ENCODE data around the gene RRAS2.
"Not testable (repeated sequence)": the region's sequence is repeated elsewhere in the genome, so short reads cannot be mapped to it uniquely, and the experiment has no call there.

The RRAS2 gene

GRCh38 chr11:14259186-14259784 lies 99.7 kb downstream of the RRAS2 start:
- TF ChIP-seq CTCF (IDR thresholded peaks at IDR 0.05; ENCODE audit: borderline replicate concordance, insufficient read depth, low read depth, low read length) = no peak
- no peak overlapping the region for H3K4me3 ChIP-seq (ENCODE audit: low read depth, low read length)

- no peak overlapping the region for H3K4me3 ChIP-seq (ENCODE audit: low read depth, low read length)
- no peak for TF ChIP-seq CTCF (IDR thresholded peaks at IDR 0.05; ENCODE audit: borderline replicate concordance, insufficient read depth, low read depth, low read length)
Observed at GRCh38 chr11:14258221-14258935, 100.6 kb downstream of the RRAS2 start.

- TF ChIP-seq CTCF (IDR thresholded peaks at IDR 0.05; ENCODE audit: borderline replicate concordance, insufficient read depth, low read depth, low read length) = no peak
- no peak overlapping the region for H3K4me3 ChIP-seq (ENCODE audit: low read depth, low read length)
Observed at GRCh38 chr11:14255238-14255534, 103.8 kb downstream of the RRAS2 start.

GRCh38 chr11:14254533-14255237 lies 104.3 kb downstream of the RRAS2 start:
- H3K4me3 ChIP-seq (ENCODE audit: low read depth, low read length) = no peak overlapping the region
- TF ChIP-seq CTCF (IDR thresholded peaks at IDR 0.05; ENCODE audit: borderline replicate concordance, insufficient read depth, low read depth, low read length) = no peak

GRCh38 chr11:14253840-14254239 lies 105.1 kb downstream of the RRAS2 start:
- no peak for TF ChIP-seq CTCF (IDR thresholded peaks at IDR 0.05; ENCODE audit: borderline replicate concordance, insufficient read depth, low read depth, low read length)

GRCh38 chr11:14253421-14253820 lies 105.6 kb downstream of the RRAS2 start:
- H3K4me3 ChIP-seq (ENCODE audit: low read depth, low read length) = no peak overlapping the region
- 0 out of 2 replicates have a peak, but pooled peaks have one; percentile 2 for TF ChIP-seq CTCF (IDR thresholded peaks at IDR 0.05; ENCODE audit: borderline replicate concordance, insufficient read depth, low read depth, low read length)

More at GRCh38 chr11:14253840-14254239, 105.1 kb downstream of the RRAS2 start:
- no peak overlapping the region for H3K4me3 ChIP-seq (ENCODE audit: low read depth, low read length)

- H3K4me3 ChIP-seq (ENCODE audit: low read depth, low read length) = not testable (repeated sequence)
Observed at GRCh38 chr11:14252501-14252900, 106.5 kb downstream of the RRAS2 start.

All from GM12875 (cell line).